Heart left ventricle (tissue), 13 donors: ENCODE results near the gene ACSL1.

Experiments
- CTCF ChIP-seq, 12 donors: fragments of 200-600 bp; sonication (generic) in 4 of 12; IDR thresholded peaks; one replicate each; pipeline versions ENCODE4 v1.5.0 to v1.8.0; 2018 to 2022; ENCODE audit warnings: antibody characterized with exemption in 12 of 12, mild to moderate bottlenecking in 5 of 12
- POLR2A ChIP-seq, 2 donors: fragments of 450-650 bp; IDR thresholded peaks; one replicate each; pipeline ENCODE4 v1.6.1; 2017; ENCODE audit warnings: antibody characterized with exemption in 2 of 2, mild to moderate bottlenecking in 2 of 2, moderate library complexity in 2 of 2
- donor health status: ischemic (EF 13 %, LVEDD 7.1; RV severe dilation, severe dysfunction).
- donor health status: DM: no; HTN: yes; CAD: no.
- donor health status: DM: no; HTN: no; CAD: no.
- donor health status: ischemic (EF 25% LVEDD 6.9; RV normal size, moderate dysfunction).
- donor health status: ischemic (EF 25% LVEDD 5.7; RV mildly dilated, moderate dysfunction).
- donor health status: ischemic (EF 35%, LVEDD 5.7; RV mildly dilated, moderate dysfunction).
- donor health status: nonischemic (EF 11% LVEDD 7.7; RV severe dilation, severe dysfunction).
- donor health status: DM: yes; HTN: yes; CAD: no.
- donor health status: PGD.
- donor health status: ischemic (EF 29% LVEDD 5.4; RV normal size, mild dysfunction).
- donor health status: nonischemic (EF 23%, LVEDD 6.1; RV moderate dilation, normal function).

- TF ChIP-seq CTCF (IDR thresholded peaks at IDR 0.05) (no peak), POLR2A (IDR thresholded peaks at IDR 0.05) (no peak)
Observed at GRCh38 chr4:184763150-184763780, 62.5 kb downstream of the ACSL1 start.
